K562 (cell line): ENCODE measurements around the gene DEFB124.

Source experiments
- CBX2 ChIP-seq: fragments of 200-600 bp; sonication (generic); IDR thresholded peaks from one replicate; pipeline ENCODE4 v1.6.1; 2012; ENCODE audit warnings: mild to moderate bottlenecking, low read length, inconsistent platforms; ENCODE audit not compliant: insufficient read depth, poor library complexity, severe bottlenecking
- CTCF ChIP-seq, 3 experiments: IDR thresholded peaks in 2 of 3; conservative IDR thresholded peaks in 1 of 3; 2 replicates each; pipeline ENCODE4 v1.5.1; 2011 to 2012; ENCODE audit warnings: low read length in 3 of 3, mild to moderate bottlenecking in 3 of 3, control low read depth in 2 of 3, improper control_type of control experiment in 1 of 3, inconsistent platforms in 1 of 3, low read depth in 1 of 3, mixed read lengths in 1 of 3, moderate library complexity in 1 of 3; ENCODE audit not compliant: insufficient read depth in 2 of 3
- GTF2A2 ChIP-seq: IDR thresholded peaks from 2 replicates; pipeline ENCODE4 v1.6.1; 2016; ENCODE audit warnings: mild to moderate bottlenecking, missing genetic modification characterization, missing compliant biosample characterization
- POLR2A ChIP-seq: fragments of 450-650 bp; conservative IDR thresholded peaks from 2 replicates; pipeline ENCODE4 v1.6.1; 2016
- POLR2AphosphoS5 ChIP-seq: IDR thresholded peaks from 2 replicates; pipeline ENCODE4 v1.6.1; 2011; ENCODE audit warnings: mild to moderate bottlenecking, low read depth, low read length, moderate library complexity; ENCODE audit not compliant: control insufficient read depth, insufficient read depth
- RAD21 ChIP-seq, 2 experiments: fragments of 250-450 bp in 1 of 2; fragments of 450-650 bp in 1 of 2; sonication (Bioruptor Pico) in 1 of 2; formaldehyde crosslinking in 1 of 2; IDR thresholded peaks in 1 of 2; conservative IDR thresholded peaks in 1 of 2; 2 replicates each; pipeline versions ENCODE4 v1.4.0 to v1.8.0; 2020 to 2022; ENCODE audit warnings: mild to moderate bottlenecking in 2 of 2, moderate library complexity in 1 of 2
- SAFB ChIP-seq: fragments of 200-400 bp; formaldehyde crosslinking; IDR thresholded peaks from 2 replicates; pipeline ENCODE4 v1.6.1; 2017; ENCODE audit warnings: low read depth, low read length, borderline replicate concordance
- SOX6 ChIP-seq: fragments of 450-650 bp; IDR thresholded peaks from 2 replicates; pipeline ENCODE4 v1.6.1; 2014; ENCODE audit warnings: mild to moderate bottlenecking

GRCh38 chr20:31440012-31440659, 34.8 kb downstream of the DEFB124 start, which contains the start of gene DEFB123:
- peak; percentile 60 to 77 (median 66) for TF ChIP-seq CTCF (IDR thresholded peaks at IDR 0.05 in 2 of 3, conservative IDR thresholded peaks at IDR 0.05 in 1 of 3; ENCODE audit: insufficient read depth in 2 of 3, low read depth in 1 of 3, low read length in 3 of 3)
- no peak for TF ChIP-seq GTF2A2
- no peak for TF ChIP-seq POLR2A
- TF ChIP-seq SOX6, result no peak
- no peak for TF ChIP-seq SAFB
- TF ChIP-seq RAD21 (CRISPR knock-in tag; conservative IDR thresholded peaks at IDR 0.05 in 1 of 2, IDR thresholded peaks at IDR 0.05 in 1 of 2), result peak in 1 of 2 experiments; percentile 10; a peak in 1 of 4 replicates
- no peak for TF ChIP-seq CBX2
- no peak for TF ChIP-seq POLR2AphosphoS5
